Smooth muscle cell (in vitro differentiated cells): ENCODE measurements around the gene PAPPA2. TPM values are rescaled to one million over a fixed set of nuclear protein-coding genes. Genes with fewer than 3 reads are reported as not detected.

Experiments used
- DNase-seq: peaks from one replicate; lab custom pipeline; 2025; ENCODE audit not compliant: unreplicated experiment; lab: John Stamatoyannopoulos, UW
- H2AFZ ChIP-seq: fragments of 200-600 bp; sonication (generic); 2 replicates; pipeline ENCODE4 v1.6.0; 2016; ENCODE audit warnings: antibody characterized with exemption, low read depth, mild to moderate bottlenecking
- H3F3A ChIP-seq: fragments of 200-600 bp; sonication (generic); 2 replicates; pipeline ENCODE4 v1.6.0; 2017; ENCODE audit warnings: antibody characterized with exemption, low read depth
- H3K27ac ChIP-seq: fragments of 200-600 bp; sonication (generic); 2 replicates; pipeline ENCODE4 v1.5.1; 2016; ENCODE audit warnings: low read depth, mild to moderate bottlenecking
- H3K27me3 ChIP-seq: fragments of 200-600 bp; sonication (generic); 2 replicates; pipeline ENCODE4 v1.6.1; 2016; ENCODE audit warnings: low read depth, mild to moderate bottlenecking
- H3K36me3 ChIP-seq: fragments of 200-600 bp; sonication (generic); 2 replicates; pipeline ENCODE4 v1.5.1; 2016; ENCODE audit warnings: low read depth
- H3K4me1 ChIP-seq: fragments of 200-600 bp; sonication (generic); 2 replicates; pipeline ENCODE4 v1.5.1; 2016; ENCODE audit warnings: low read depth
- H3K4me2 ChIP-seq: fragments of 200-600 bp; sonication (generic); 2 replicates; pipeline ENCODE4 v1.6.0; 2016; ENCODE audit warnings: mild to moderate bottlenecking
- H3K4me3 ChIP-seq: fragments of 200-600 bp; sonication (generic); 2 replicates; pipeline ENCODE4 v1.5.1; 2016; ENCODE audit warnings: mild to moderate bottlenecking
- H3K79me2 ChIP-seq: fragments of 200-600 bp; sonication (generic); 2 replicates; pipeline ENCODE4 v1.6.0; 2016; ENCODE audit warnings: low read depth, mild to moderate bottlenecking
- H3K9ac ChIP-seq: fragments of 200-600 bp; sonication (generic); 2 replicates; pipeline ENCODE4 v1.6.0; 2016; ENCODE audit warnings: low read depth
- H3K9me3 ChIP-seq: fragments of 200-600 bp; sonication (generic); replicated peaks from 2 replicates; pipeline ENCODE4 v1.5.1; 2016; ENCODE audit warnings: low read depth
- H4K20me1 ChIP-seq: fragments of 200-600 bp; sonication (generic); 2 replicates; pipeline ENCODE4 v1.6.0; 2016; ENCODE audit warnings: low read depth
- WGBS: methylation state at CpG from one replicate; pipeline ENCODE4 v1.1.7; 2016; ENCODE audit warnings: low lambda C conversion rate; 5-methylcytosine and 5-hydroxymethylcytosine counted together
- polyA plus RNA-seq: library from polyadenylated mRNA; unstranded; fragments of >200 nt; fragmentation: Nextera tagmentation; extraction: Ambion mirVana; gene quantifications from 2 replicates; pipeline ENCODE4 v1.2.1, GENCODE V29; 2016
- total RNA-seq: library from RNA; depleted of rRNA; stranded (reverse); fragments of >200 nt; gene quantifications from 2 replicates; pipeline ENCODE4 v1.2.3, GENCODE V29; 2014
- TF ChIP-seq, protein P1 (sequence below): fragments of 200-600 bp; sonication (generic); IDR thresholded peaks from 2 replicates; pipeline ENCODE4 v1.5.1; 2017; ENCODE audit warnings: borderline replicate concordance, mild to moderate bottlenecking, antibody characterized with exemption; ENCODE audit not compliant: insufficient read depth, poor library complexity, severe bottlenecking

PAPPA2 gene
- total and polyA plus RNA-seq, 2 experiments from 2014 or later, result 0.03 to 0.27 TPM

DNA sequence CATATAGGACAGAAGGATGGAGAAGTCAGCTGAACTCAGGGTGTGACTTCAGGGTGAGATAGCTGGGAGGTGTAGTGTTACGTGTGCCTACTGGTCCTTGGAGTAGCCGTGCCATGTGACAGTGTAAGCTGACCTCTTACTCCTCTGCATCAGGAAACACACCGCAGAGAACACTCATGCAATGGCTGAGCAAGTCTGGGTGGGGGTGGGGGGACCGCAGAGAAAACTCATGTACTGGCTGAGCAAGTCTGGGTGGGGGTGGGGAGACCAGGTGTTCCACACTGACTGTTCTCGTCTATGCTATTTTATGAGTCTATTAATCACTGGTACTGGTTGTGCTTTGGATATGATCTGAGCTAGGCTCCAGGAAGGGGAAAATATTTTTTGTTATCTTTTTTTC, 233.1 kb downstream of the PAPPA2 start:
- WGBS, result 45% methylated on average over 5 of the region's 5 CpGs
- Histone ChIP-seq H3K9ac (no peak overlapping the region), H2AFZ (no peak overlapping the region), H3K27me3 (peaks cover 12% of the 10 kb centered on the region), H3K27ac (no peak overlapping the region), H3K36me3 (no peaks in the 10 kb centered on the region), H3F3A (no peaks in the 10 kb centered on the region), H3K4me3 (no peak overlapping the region), H3K4me1 (no peaks in the 10 kb centered on the region), H3K9me3 (no peaks in the 10 kb centered on the region), H3K4me2 (no peak overlapping the region), H3K79me2 (no peaks in the 10 kb centered on the region), H4K20me1 (no peaks in the 10 kb centered on the region)
- DNase-seq, result no peak
- TF ChIP-seq, protein P1, sequence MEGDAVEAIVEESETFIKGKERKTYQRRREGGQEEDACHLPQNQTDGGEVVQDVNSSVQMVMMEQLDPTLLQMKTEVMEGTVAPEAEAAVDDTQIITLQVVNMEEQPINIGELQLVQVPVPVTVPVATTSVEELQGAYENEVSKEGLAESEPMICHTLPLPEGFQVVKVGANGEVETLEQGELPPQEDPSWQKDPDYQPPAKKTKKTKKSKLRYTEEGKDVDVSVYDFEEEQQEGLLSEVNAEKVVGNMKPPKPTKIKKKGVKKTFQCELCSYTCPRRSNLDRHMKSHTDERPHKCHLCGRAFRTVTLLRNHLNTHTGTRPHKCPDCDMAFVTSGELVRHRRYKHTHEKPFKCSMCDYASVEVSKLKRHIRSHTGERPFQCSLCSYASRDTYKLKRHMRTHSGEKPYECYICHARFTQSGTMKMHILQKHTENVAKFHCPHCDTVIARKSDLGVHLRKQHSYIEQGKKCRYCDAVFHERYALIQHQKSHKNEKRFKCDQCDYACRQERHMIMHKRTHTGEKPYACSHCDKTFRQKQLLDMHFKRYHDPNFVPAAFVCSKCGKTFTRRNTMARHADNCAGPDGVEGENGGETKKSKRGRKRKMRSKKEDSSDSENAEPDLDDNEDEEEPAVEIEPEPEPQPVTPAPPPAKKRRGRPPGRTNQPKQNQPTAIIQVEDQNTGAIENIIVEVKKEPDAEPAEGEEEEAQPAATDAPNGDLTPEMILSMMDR, result no peak

DNA sequence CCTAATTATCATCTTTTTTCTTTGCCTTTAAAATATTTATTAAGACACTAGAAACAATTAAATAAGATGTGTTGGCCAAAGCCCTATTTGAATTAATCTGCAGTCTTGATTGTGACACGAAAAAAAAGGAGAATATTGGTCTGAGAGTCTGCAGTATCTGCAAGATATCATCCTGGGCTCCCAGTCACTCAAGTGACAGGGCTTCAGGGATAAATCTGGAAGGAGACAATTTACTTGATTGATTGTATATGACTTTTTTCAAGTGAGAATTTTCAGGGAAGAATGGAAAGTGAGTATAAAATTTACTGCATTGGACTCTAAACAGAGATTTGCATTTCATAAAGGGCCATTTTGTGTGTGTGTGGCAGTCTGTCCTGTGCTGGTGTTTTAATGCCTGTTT, 233.7 kb downstream of the PAPPA2 start:
- TF ChIP-seq, protein P1, result no peak
- no peak overlapping the region for H3K4me3 ChIP-seq
- WGBS, result 71% methylated on average over 1 of the region's 1 CpG
- no peak for DNase-seq
- H3K4me2 ChIP-seq, result no peak overlapping the region
- H3K27me3 ChIP-seq, result peaks cover 18% of the 10 kb centered on the region
- H3K36me3 ChIP-seq, result no peaks in the 10 kb centered on the region
- no peaks in the 10 kb centered on the region for H3K4me1 ChIP-seq
- H4K20me1 ChIP-seq, result no peaks in the 10 kb centered on the region
- H3K27ac ChIP-seq, result no peak overlapping the region
- no peaks in the 10 kb centered on the region for H3K9me3 ChIP-seq
- H2AFZ ChIP-seq, result no peak overlapping the region
- no peaks in the 10 kb centered on the region for H3F3A ChIP-seq
- no peaks in the 10 kb centered on the region for H3K79me2 ChIP-seq
- H3K9ac ChIP-seq, result no peak overlapping the region

DNA sequence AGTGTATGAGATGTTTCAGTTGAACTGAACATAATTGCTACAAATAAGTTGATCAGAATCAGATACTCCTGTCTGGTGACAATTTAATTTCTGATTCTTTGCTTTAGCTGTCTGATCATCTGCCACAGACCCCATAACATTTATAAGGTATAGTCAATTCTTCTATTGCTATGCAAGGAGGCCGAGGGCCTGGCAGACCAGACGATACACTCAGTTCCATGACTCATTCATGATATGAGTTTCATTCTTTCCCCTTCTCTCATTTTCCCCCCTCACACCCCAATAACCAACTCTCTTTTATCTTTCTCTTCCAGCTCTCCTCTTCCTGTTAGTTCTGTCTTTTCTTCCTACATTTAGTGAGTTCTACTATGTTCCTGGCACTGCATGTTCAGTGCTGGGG, 236.8 kb downstream of the PAPPA2 start:
- no peak for DNase-seq
- Histone ChIP-seq H3K4me2 (no peak overlapping the region), H3K27me3 (peaks cover 16% of the 10 kb centered on the region), H3K4me3 (no peak overlapping the region), H3K36me3 (no peaks in the 10 kb centered on the region), H3K9me3 (no peaks in the 10 kb centered on the region), H2AFZ (no peak overlapping the region), H3K27ac (no peak overlapping the region), H3K4me1 (no peaks in the 10 kb centered on the region), H3K79me2 (no peaks in the 10 kb centered on the region), H4K20me1 (no peaks in the 10 kb centered on the region), H3F3A (no peaks in the 10 kb centered on the region), H3K9ac (no peak overlapping the region)
- 68% methylated on average over 2 of the region's 2 CpGs for WGBS
- TF ChIP-seq, protein P1, result no peak

DNA sequence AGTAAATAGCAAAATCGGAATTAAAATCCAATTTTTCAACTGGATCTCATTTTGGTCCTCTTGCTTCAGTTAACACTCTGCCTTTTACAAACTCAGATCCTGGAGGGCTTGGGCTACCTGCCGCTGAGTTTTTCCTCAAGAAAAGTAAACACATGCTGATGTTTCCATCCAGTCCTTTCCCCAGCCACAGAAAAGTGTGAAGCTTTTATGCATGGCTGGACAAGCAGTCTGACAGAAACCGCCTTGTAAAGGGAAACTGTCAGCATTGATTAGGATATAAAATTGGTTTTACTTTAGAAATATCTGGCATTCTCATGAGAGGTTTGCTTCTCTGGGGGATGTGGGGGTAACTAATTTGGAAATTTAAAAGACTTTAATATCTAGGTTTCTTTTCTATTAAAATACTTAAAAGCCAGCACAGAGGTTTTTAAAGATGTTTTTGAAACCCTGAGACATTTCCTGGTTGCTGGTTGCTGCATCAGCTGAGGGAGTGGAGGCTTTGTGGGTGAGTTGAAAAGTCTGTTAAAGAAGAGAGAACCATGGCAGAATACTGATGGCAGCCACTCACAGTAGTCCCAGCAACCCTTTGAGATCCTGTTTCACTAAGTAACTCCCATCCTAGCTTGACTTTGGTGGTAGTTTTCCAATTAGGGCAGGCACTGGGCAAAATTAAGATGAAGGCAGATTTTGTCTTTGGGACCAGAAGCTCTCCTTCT, 238.3 kb downstream of the PAPPA2 start:
- 81% methylated on average over 3 of the region's 3 CpGs for WGBS
- H3K4me1 ChIP-seq, result no peaks in the 10 kb centered on the region

More for the DNA sequence above, 238.3 kb downstream of the PAPPA2 start:
- Histone ChIP-seq H3K27me3 (peaks cover 22% of the 10 kb centered on the region), H3F3A (no peaks in the 10 kb centered on the region), H3K27ac (no peak overlapping the region), H3K4me3 (no peak overlapping the region), H2AFZ (no peak overlapping the region), H3K4me2 (no peak overlapping the region), H3K36me3 (no peaks in the 10 kb centered on the region), H3K79me2 (no peaks in the 10 kb centered on the region), H4K20me1 (no peaks in the 10 kb centered on the region), H3K9me3 (no peaks in the 10 kb centered on the region), H3K9ac (no peak overlapping the region)
- DNase-seq, result no peak
- TF ChIP-seq, protein P1, result no peak
